ENCODE results near the gene MBD6.

GRCh38 chr12:57517187-57517586 is 5.4 kb upstream of the MBD6 start:
- no peak for TF ChIP-seq CTCF (IDR thresholded peaks at IDR 0.05)
- no peak for TF ChIP-seq RCOR1 (IDR thresholded peaks at IDR 0.05; ENCODE audit: low read depth, low read length)
- no peak for TF ChIP-seq SMC3 (IDR thresholded peaks at IDR 0.05)
- TF ChIP-seq RNF2 (IDR thresholded peaks at IDR 0.05; ENCODE audit: borderline replicate concordance, low read depth) = no peak
- TF ChIP-seq POLR2A (IDR thresholded peaks at IDR 0.05; ENCODE audit: low read length) = no peak
- TF ChIP-seq FOSL2 (IDR thresholded peaks at IDR 0.05) = no peak
- no peak for TF ChIP-seq FOSL2 (CRISPR knock-in tag; IDR thresholded peaks at IDR 0.05)
- TF ChIP-seq ESRRA (IDR thresholded peaks at IDR 0.05; ENCODE audit: borderline replicate concordance, low read length) = no peak
- TF ChIP-seq CEBPB (IDR thresholded peaks at IDR 0.05) = no peak
- no peak for TF ChIP-seq RAD21 (conservative IDR thresholded peaks at IDR 0.05 in 1 of 2, IDR thresholded peaks at IDR 0.05 in 1 of 2)
- peak; percentile 2 for TF ChIP-seq MAFK (IDR thresholded peaks at IDR 0.05; ENCODE audit: partially characterized antibody)
- TF ChIP-seq HES2 (IDR thresholded peaks at IDR 0.05) = no peak
- no peak for TF ChIP-seq EHMT2 (IDR thresholded peaks at IDR 0.05; ENCODE audit: low read depth)
- TF ChIP-seq JUN (IDR thresholded peaks at IDR 0.05) = peak in 1 of 2 experiments; percentile 31; a peak in 1 of 5 replicates
- TF ChIP-seq CBX8 (IDR thresholded peaks at IDR 0.05) = no peak

Data from A549 (cell line).